PC-3 (cell line): ENCODE measurements around the gene CACNA1S.

Source experiments
- CTCF ChIP-seq: fragments of 300-600 bp; sonication (generic); conservative IDR thresholded peaks from 2 replicates; pipeline ENCODE4 v1.5.1; 2017; ENCODE audit warnings: antibody characterized with exemption, low read depth, mild to moderate bottlenecking, low read length
- EZH2 ChIP-seq: fragments of 300-600 bp; sonication (generic); IDR thresholded peaks from one replicate; pipeline ENCODE4 v1.6.1; 2017; ENCODE audit warnings: antibody characterized with exemption, mild to moderate bottlenecking, low read length; ENCODE audit not compliant: unreplicated experiment

DNA sequence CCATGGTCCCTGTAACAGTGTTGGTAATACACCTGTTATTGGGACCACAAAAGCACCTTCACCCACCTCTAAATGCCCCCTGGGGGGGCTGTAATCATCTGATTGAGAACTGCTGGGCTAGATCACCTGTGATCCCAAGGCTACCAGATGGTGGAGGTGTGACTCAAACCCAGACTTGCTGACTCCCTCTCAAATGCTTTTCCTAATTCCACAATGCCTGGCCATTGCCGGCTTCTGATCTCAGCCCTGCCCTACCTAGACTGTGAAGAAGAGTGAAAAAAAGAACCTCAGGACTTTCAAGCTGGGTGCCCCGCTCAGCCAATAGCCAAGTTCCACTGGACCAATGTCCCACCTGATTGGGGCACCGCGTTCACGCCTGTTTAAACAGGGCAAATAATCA, 32.5 kb upstream of the CACNA1S start:
- TF ChIP-seq CTCF: no peak
- no peak for TF ChIP-seq EZH2
